ENCODE data around the gene RC3H2. TPM values are rescaled to one million over a fixed set of nuclear protein-coding genes. Genes with fewer than 3 reads are reported as not detected.
A peak's percentile ranks its signal among the peaks of the same experiment; 100 is the strongest.

The RC3H2 gene
- total and polyA plus RNA-seq, 10 of the 15 experiments (the other 5 are each of a cell fraction or from before 2014, with no cell fraction given), result 7.2 to 25.5 (median 16.1) TPM

GRCh38 chr9:122835313-122835731 lies 69.8 kb downstream of the RC3H2 start:
- Histone ChIP-seq H3K4me3 (no peak overlapping the region), H3K79me2 (ENCODE audit: control insufficient read depth, insufficient read depth, low read length) (no peaks in the 10 kb centered on the region), H3K9me3 (replicated peaks; ENCODE audit: control insufficient read depth, insufficient read depth, low read length) (no peaks in the 10 kb centered on the region), H3K27me3 (replicated peaks in 1 of 2; ENCODE audit: control insufficient read depth in 2 of 2, insufficient read depth in 2 of 2, low read length in 1 of 2) (no peaks in the 10 kb centered on the region), H4K20me1 (ENCODE audit: control insufficient read depth, insufficient read depth) (no peaks in the 10 kb centered on the region), H3K27ac (ENCODE audit: control insufficient read depth, insufficient read depth) (no peak overlapping the region), H3K36me3 (ENCODE audit: control insufficient read depth in 2 of 2, insufficient read depth in 2 of 2, low read length in 1 of 2) (no peaks in the 10 kb centered on the region), H2AFZ (ENCODE audit: control insufficient read depth, low read depth, low read length) (peak overlapping the region; percentile 88), H3K4me1 (ENCODE audit: control insufficient read depth, insufficient read depth, low read length) (peaks cover 4% of the 10 kb centered on the region), H3K4me2 (ENCODE audit: control insufficient read depth, insufficient read depth) (peak overlapping the region; percentile 68), H3K9ac (ENCODE audit: control insufficient read depth, insufficient read depth, low read length) (no peak overlapping the region)
- 0 out of 2 replicates have a peak, but pooled peaks have one; percentile 18 for TF ChIP-seq GABPA (IDR thresholded peaks at IDR 0.05; ENCODE audit: low read depth)
- peak in 1 of 3 experiments; percentile 21; a peak in 2 of 6 replicates for TF ChIP-seq CTCF (IDR thresholded peaks at IDR 0.05 in 2 of 3, conservative IDR thresholded peaks at IDR 0.05 in 1 of 3; ENCODE audit: control insufficient read depth in 2 of 3, extremely low read depth in 1 of 3, insufficient read depth in 1 of 3, low read depth in 3 of 3, low read length in 3 of 3)
- TF ChIP-seq PML (IDR thresholded peaks at IDR 0.05; ENCODE audit: low read length), result no peak
- peak; percentile 20; the same call in 1 of the 2 replicates for TF ChIP-seq RAD21 (IDR thresholded peaks at IDR 0.05; ENCODE audit: insufficient read depth, low read depth, low read length)
- ATAC-seq (peak; percentile 41), FAIRE-seq (no peak), DNase-seq (ENCODE audit: low read depth, low spot score) (no peak)
- in situ Hi-C loops (cut with MboI), result no loop called here
- POLR2A ChIA-PET, result interaction anchor here (0.5 kb wide), 1 partner anchor 26 kb away, joined by 3 read pairs; no protein-coding TSS in a partner anchor
- WGBS (ENCODE audit: insufficient coverage, insufficient replicate concordance, low lambda C conversion rate, missing lambda C conversion rate), result 21% methylated on average over 4 of the region's 4 CpGs
- RAD21 ChIA-PET (ENCODE audit: unreplicated experiment), result interaction anchor here (1.8 kb wide), 1 partner anchor 156 kb away, joined by 6 read pairs; no protein-coding TSS in a partner anchor
- intact Hi-C loops (cut with micrococcal nuclease; ENCODE audit: unreplicated experiment), result loop anchor here (10.0 kb wide), 1 partner anchor 509 kb away; no protein-coding TSS in a partner anchor
- CTCF ChIA-PET, result interaction anchor here (0.6 to 2.5 kb wide), 6 partner anchors 9 to 546 kb away, joined by 3 to 12 read pairs (median 4); no protein-coding TSS in a partner anchor
- SMC1A ChIA-PET (ENCODE audit: uncharacterized antibody, unreplicated experiment), result interaction anchor here (1.4 to 1.7 kb wide), 3 partner anchors 12 to 156 kb away, joined by 4 to 8 read pairs (median 4); no protein-coding TSS in a partner anchor
- no TSS peak for BruUV-seq (replicated peaks)
